A673 (cell line): ENCODE data around the gene TCL1A. TPM values are rescaled to one million over a fixed set of nuclear protein-coding genes. Genes with fewer than 3 reads are reported as not detected.
"Not testable (repeated sequence)": the region's sequence is repeated elsewhere in the genome, so short reads cannot be mapped to it uniquely, and the experiment has no call there.

Experiments
- BruUV-seq: library from RNA; stranded (reverse); fragments of 400-500 nt; replicated peaks from 2 replicates; lab custom pipeline; 2021; lab: Mats Ljungman, UMichigan
- CTCF ChIA-PET: fragments of 300-600 bp; sonication (Branson Sonifier 250); formaldehyde crosslinking; loops from one replicate; lab custom pipeline; 2022; ENCODE audit warnings: antibody characterized with exemption; lab: Charles Lee
- POLR2A ChIA-PET: fragments of 300-600 bp; sonication (Branson Sonifier 250); formaldehyde crosslinking; loops from one replicate; lab custom pipeline; 2022; ENCODE audit warnings: antibody characterized with exemption; ENCODE audit not compliant: low non-redundant PET; lab: Charles Lee
- DNase-seq: peaks from one replicate; pipeline ENCODE4 v3.0.0-alpha.2; 2015; ENCODE audit warnings: low spot score
- H3K27ac ChIP-seq: fragments of 200-600 bp; sonication (generic); 2 replicates; pipeline ENCODE4 v1.5.1; 2016; ENCODE audit warnings: mixed run types, low read depth, mild to moderate bottlenecking, mixed read lengths, antibody characterized with exemption, low read length; ENCODE audit not compliant: poor library complexity, severe bottlenecking
- H3K27me3 ChIP-seq: fragments of 200-600 bp; sonication (generic); replicated peaks from 2 replicates; pipeline ENCODE4 v1.6.1; 2017; ENCODE audit warnings: mixed run types, low read depth, mild to moderate bottlenecking, mixed read lengths, antibody characterized with exemption, low read length; ENCODE audit not compliant: insufficient read depth, poor library complexity
- H3K36me3 ChIP-seq: fragments of 200-600 bp; sonication (generic); 2 replicates; pipeline ENCODE4 v1.6.1; 2016; ENCODE audit warnings: mixed run types, mild to moderate bottlenecking, mixed read lengths, antibody characterized with exemption, low read length; ENCODE audit not compliant: insufficient read depth, poor library complexity, severe bottlenecking
- H3K4me1 ChIP-seq: fragments of 200-600 bp; sonication (generic); 2 replicates; pipeline ENCODE4 v1.6.1; 2017; ENCODE audit warnings: mixed run types, mild to moderate bottlenecking, mixed read lengths, antibody characterized with exemption, low read length; ENCODE audit not compliant: insufficient read depth, poor library complexity, severe bottlenecking
- H3K4me3 ChIP-seq: fragments of 200-600 bp; sonication (generic); 2 replicates; pipeline ENCODE4 v1.5.1; 2016; ENCODE audit warnings: low read depth, mixed run types, mild to moderate bottlenecking, mixed read lengths, low read length; ENCODE audit not compliant: poor library complexity, severe bottlenecking
- H3K9me3 ChIP-seq: fragments of 200-600 bp; sonication (generic); 2 replicates; pipeline ENCODE4 v1.6.1; 2016; ENCODE audit warnings: mixed run types, low read depth, mild to moderate bottlenecking, mixed read lengths, antibody characterized with exemption, low read length; ENCODE audit not compliant: poor library complexity, severe bottlenecking
- EZH2 ChIP-seq: fragments of 200-600 bp; sonication (generic); IDR thresholded peaks from 2 replicates; pipeline ENCODE4 v1.6.1; 2017; ENCODE audit warnings: borderline replicate concordance, low read depth, mild to moderate bottlenecking, mixed read lengths, antibody characterized with exemption, low read length; ENCODE audit not compliant: poor library complexity, severe bottlenecking
- intact Hi-C: fragments of 100-400 bp; cut with micrococcal nuclease; formaldehyde crosslinking; loops from one replicate; pipeline ENCODE4 v1.10.0; 2022; ENCODE audit not compliant: unreplicated experiment
- total RNA-seq: library from RNA; stranded (reverse); gene quantifications from 2 replicates; pipeline ENCODE4 v1.2.3, GENCODE V29; 2021
- TF ChIP-seq, protein P1 (sequence below): fragments of 300-800, 200-600 bp; sonication (generic); conservative IDR thresholded peaks from 2 replicates; pipeline ENCODE4 v1.5.1; 2017; ENCODE audit warnings: low read depth, mild to moderate bottlenecking, antibody characterized with exemption, low read length, moderate library complexity, mixed read lengths

Gene TCL1A
- total RNA-seq, 1 experiment from 2014 or later, result not detected

DNA sequence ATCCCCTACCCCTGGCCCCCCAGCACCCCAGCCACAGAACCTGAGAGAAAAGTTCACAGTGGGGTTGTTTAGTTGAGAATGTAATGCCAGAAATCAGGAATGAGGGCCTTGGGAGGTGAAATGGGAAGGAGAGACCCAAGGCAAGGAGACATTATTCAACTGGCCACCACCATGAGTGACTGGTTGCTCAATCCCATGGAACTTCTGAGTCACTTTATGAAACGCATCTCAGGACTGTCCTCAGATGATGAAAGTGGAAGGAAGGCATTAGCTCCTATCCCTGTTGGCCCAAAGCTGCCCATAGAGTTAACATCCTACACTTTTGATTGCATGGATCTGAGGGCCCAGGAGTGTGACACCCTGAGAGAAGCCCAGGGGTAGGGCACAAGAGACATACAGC, 25.4 kb upstream of the TCL1A start:
- DNase-seq, result no peak
- intact Hi-C loops, result no loop called here
- H3K9me3 ChIP-seq, result no peaks in the 10 kb centered on the region
- H3K27ac ChIP-seq, result no peak overlapping the region
- TF ChIP-seq EZH2, result no peak
- TF ChIP-seq, protein P1, sequence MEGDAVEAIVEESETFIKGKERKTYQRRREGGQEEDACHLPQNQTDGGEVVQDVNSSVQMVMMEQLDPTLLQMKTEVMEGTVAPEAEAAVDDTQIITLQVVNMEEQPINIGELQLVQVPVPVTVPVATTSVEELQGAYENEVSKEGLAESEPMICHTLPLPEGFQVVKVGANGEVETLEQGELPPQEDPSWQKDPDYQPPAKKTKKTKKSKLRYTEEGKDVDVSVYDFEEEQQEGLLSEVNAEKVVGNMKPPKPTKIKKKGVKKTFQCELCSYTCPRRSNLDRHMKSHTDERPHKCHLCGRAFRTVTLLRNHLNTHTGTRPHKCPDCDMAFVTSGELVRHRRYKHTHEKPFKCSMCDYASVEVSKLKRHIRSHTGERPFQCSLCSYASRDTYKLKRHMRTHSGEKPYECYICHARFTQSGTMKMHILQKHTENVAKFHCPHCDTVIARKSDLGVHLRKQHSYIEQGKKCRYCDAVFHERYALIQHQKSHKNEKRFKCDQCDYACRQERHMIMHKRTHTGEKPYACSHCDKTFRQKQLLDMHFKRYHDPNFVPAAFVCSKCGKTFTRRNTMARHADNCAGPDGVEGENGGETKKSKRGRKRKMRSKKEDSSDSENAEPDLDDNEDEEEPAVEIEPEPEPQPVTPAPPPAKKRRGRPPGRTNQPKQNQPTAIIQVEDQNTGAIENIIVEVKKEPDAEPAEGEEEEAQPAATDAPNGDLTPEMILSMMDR, result no peak
- no TSS peak for BruUV-seq
- no peaks in the 10 kb centered on the region for H3K27me3 ChIP-seq
- CTCF ChIA-PET, result no interaction called here
- H3K4me1 ChIP-seq, result peaks cover 5% of the 10 kb centered on the region
- H3K36me3 ChIP-seq, result no peaks in the 10 kb centered on the region
- POLR2A ChIA-PET, result no interaction called here
- no peak overlapping the region for H3K4me3 ChIP-seq

DNA sequence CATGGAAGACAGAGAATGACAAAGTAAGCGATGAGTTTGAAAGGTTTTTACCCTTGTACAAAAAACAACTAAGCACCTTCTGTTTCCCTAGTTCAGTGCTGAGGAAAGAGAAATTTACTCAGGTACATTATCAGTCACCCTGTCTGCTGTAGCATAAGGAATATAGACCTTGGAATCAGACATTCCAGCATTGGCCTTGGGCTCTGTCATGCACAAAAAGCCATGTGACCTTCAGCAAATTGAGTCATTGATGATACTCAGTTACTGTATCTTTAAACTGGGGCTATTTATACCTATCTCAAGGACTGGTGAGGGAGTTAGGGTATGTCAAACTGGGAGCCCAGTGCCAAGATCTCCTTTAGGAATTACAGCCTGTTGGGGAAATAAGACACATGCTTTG, 19.3 kb upstream of the TCL1A start:
- Histone ChIP-seq H3K4me1 (no peaks in the 10 kb centered on the region), H3K27ac (no peak overlapping the region), H3K27me3 (no peaks in the 10 kb centered on the region), H3K9me3 (no peaks in the 10 kb centered on the region), H3K4me3 (no peak overlapping the region), H3K36me3 (no peaks in the 10 kb centered on the region)
- intact Hi-C loops, result no loop called here
- DNase-seq, result no peak
- no peak for TF ChIP-seq EZH2
- TF ChIP-seq, protein P1, result no peak
- POLR2A ChIA-PET, result no interaction called here
- no TSS peak for BruUV-seq
- CTCF ChIA-PET, result no interaction called here

DNA sequence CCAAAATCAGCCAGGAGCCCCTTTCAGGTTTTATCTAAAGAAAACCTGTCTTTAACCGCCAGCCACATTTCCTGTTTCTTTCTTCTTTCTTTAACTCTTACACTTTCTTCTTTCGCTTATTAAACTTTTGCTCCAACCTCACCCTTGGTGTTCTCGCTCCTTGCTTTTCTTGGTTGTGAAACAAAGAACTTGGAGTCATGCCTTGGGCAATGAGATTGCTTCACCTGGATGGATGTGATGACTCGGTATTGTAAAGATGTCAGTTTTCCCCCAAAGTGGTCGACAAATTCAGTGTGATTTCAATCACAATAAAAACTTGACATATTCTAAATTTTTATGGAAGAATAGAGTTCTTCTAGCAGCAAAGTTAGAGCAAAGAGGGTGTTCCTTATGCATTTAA, 16.2 kb upstream of the TCL1A start:
- H3K27me3 ChIP-seq, result no peaks in the 10 kb centered on the region
- no peak overlapping the region for H3K4me3 ChIP-seq
- DNase-seq, result no peak
- intact Hi-C loops, result no loop called here
- POLR2A ChIA-PET, result no interaction called here
- TF ChIP-seq, protein P1, result no peak
- no peak for TF ChIP-seq EZH2
- CTCF ChIA-PET, result no interaction called here
- H3K27ac ChIP-seq, result no peak overlapping the region
- H3K4me1 ChIP-seq, result no peaks in the 10 kb centered on the region
- H3K36me3 ChIP-seq, result no peaks in the 10 kb centered on the region
- no TSS peak for BruUV-seq
- H3K9me3 ChIP-seq, result no peaks in the 10 kb centered on the region

DNA sequence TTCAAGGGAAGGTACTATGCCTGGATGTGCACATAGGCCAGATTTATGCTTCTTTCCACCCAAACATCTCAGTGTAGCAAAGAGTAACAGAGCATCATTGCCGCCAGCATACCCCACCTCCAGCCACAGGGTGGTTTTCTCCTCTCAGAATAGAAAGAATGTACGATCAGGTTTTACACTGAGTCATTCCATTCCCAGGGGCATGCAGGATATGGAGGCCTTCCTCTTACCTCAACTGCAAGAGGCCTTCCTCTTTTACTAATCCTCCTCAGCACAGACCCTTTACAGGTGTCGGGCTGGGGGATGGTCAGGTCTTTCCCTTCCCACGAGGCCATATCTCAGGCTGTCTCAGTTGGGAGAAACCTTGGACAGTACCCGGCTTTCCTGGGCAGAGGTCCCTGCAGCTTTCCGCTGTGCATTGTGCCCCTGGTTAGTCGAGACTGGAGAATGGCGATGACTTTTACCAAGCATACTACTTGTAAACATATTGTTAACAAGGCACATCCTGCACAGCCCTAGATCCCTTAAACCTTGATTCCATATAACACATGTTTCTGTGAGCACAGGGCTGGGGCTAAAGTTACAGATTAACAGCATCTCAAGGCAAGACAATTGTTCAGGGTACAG, 15.6 kb upstream of the TCL1A start:
- DNase-seq, BruUV-seq, H3K27ac ChIP-seq, POLR2A ChIA-PET, H3K27me3 ChIP-seq, H3K36me3 ChIP-seq, intact Hi-C loops, CTCF ChIA-PET, H3K9me3 ChIP-seq, H3K4me1 ChIP-seq, H3K4me3 ChIP-seq: not testable (repeated sequence)
